ENCODE measurements around the gene COL18A1. TPM values are rescaled to one million over a fixed set of nuclear protein-coding genes. Genes with fewer than 3 reads are reported as not detected.

Gene COL18A1
- total and polyA plus RNA-seq, 2 of the 8 experiments (the other 6 are each of a cell fraction or from before 2014, with no cell fraction given) = 145 to 201 TPM

- no peak overlapping the region for H2AK5ac ChIP-seq (ENCODE audit: low read depth, low read length)
- no peak overlapping the region for H3K27ac ChIP-seq (ENCODE audit: low read depth, low read length)
- H2BK20ac ChIP-seq (ENCODE audit: low read length) = no peak overlapping the region
- no peak overlapping the region for H3K14ac ChIP-seq (ENCODE audit: insufficient read length)
- H4K91ac ChIP-seq (replicated peaks; ENCODE audit: insufficient read length, low read length) = no peak overlapping the region
- 95% methylated on average over 32 of the region's 37 CpGs; no CpG with 5 or more reads in 1 of the 2 experiments for WGBS, 2 experiments (ENCODE audit: extremely low coverage in 1 of 2, insufficient coverage in 1 of 2, insufficient read length in 1 of 2, insufficient replicate concordance in 2 of 2, low coverage in 1 of 2, low lambda C conversion rate in 2 of 2, missing lambda C conversion rate in 1 of 2)
- H2BK15ac ChIP-seq (ENCODE audit: low read length) = no peak overlapping the region
- no peaks in the 10 kb centered on the region for H3K79me2 ChIP-seq (ENCODE audit: control insufficient read depth in 1 of 2, insufficient read depth in 2 of 2, low read length in 2 of 2)
- no peak overlapping the region for H2BK120ac ChIP-seq (replicated peaks; ENCODE audit: low read depth, low read length)
- no peak overlapping the region for H2AFZ ChIP-seq (ENCODE audit: low read length)
- ChIA-PET POLR2A (ENCODE audit: partially characterized antibody) (interaction anchor here (1.1 to 1.6 kb wide), 5 partner anchors 8 to 33 kb away, joined by 3 to 5 read pairs (median 3); no protein-coding TSS in a partner anchor), CTCF (ENCODE audit: partially characterized antibody) (interaction anchor here (0.6 to 1.4 kb wide), 5 partner anchors 30 to 209 kb away, joined by 3 read pairs; no protein-coding TSS in a partner anchor)
- DNase-seq (ENCODE audit: low read depth in 1 of 2, low spot score in 2 of 2) = no peak
- H3K36me3 ChIP-seq (ENCODE audit: control insufficient read depth in 2 of 4, insufficient read depth in 4 of 4, low read length in 3 of 4) = peaks cover 16 to 86% (median 51%) of the 10 kb centered on the region in 4 experiments
- H3K27me3 ChIP-seq (replicated peaks in 1 of 4; ENCODE audit: control insufficient read depth in 3 of 4, extremely low read depth in 1 of 4, insufficient read depth in 3 of 4, low read length in 3 of 4) = no peaks in the 10 kb centered on the region
- H3K4ac ChIP-seq (replicated peaks; ENCODE audit: insufficient read length, low read depth, low read length) = no peak overlapping the region
- H3K23me2 ChIP-seq (ENCODE audit: low read depth, low read length) = peaks cover 6% of the 10 kb centered on the region
- H3K23ac ChIP-seq (ENCODE audit: insufficient read length) = no peak overlapping the region
- no peak overlapping the region for H3K9ac ChIP-seq (replicated peaks in 1 of 4; ENCODE audit: extremely low read depth in 1 of 4, low read depth in 3 of 4, low read length in 3 of 4)
- no peaks in the 10 kb centered on the region for H3K4me1 ChIP-seq (replicated peaks in 1 of 4; ENCODE audit: control insufficient read depth in 3 of 4, insufficient read depth in 4 of 4, low read length in 3 of 4)
- H4K8ac ChIP-seq (ENCODE audit: extremely low read depth, insufficient read depth, low read length) = no peak overlapping the region; the same call in 1 of the 2 replicates
- H3K4me2 ChIP-seq (ENCODE audit: insufficient read depth in 1 of 2, low read depth in 2 of 2, low read length in 2 of 2) = no peak overlapping the region
- H3K56ac ChIP-seq (replicated peaks; ENCODE audit: insufficient read length, low read depth, low read length) = no peak overlapping the region
- no peak for FAIRE-seq
- peaks cover 3 to 4% of the 10 kb centered on the region in 2 experiments; a peak in 2 of 4 replicates for H3K9me3 ChIP-seq (ENCODE audit: insufficient read depth in 2 of 2, low read depth in 1 of 2, low read length in 1 of 2)
- H3K4me3 ChIP-seq (ENCODE audit: extremely low read depth in 1 of 4, insufficient read depth in 2 of 4, low read depth in 3 of 4, low read length in 4 of 4) = no peak overlapping the region
- peak overlapping the region; percentile 9; the same call in 1 of the 2 replicates for H2BK5ac ChIP-seq (ENCODE audit: low read depth, low read length)
- no peak overlapping the region for H3K18ac ChIP-seq (ENCODE audit: extremely low read depth, low read length)
- H4K5ac ChIP-seq (ENCODE audit: insufficient read length, low read depth, low read length) = no peak overlapping the region
- peaks cover 2% of the 10 kb centered on the region; the same call in 1 of the 2 replicates for H3K79me1 ChIP-seq (ENCODE audit: low read depth, low read length)
- peaks cover 8 to 25% of the 10 kb centered on the region in 2 experiments for H4K20me1 ChIP-seq (replicated peaks in 1 of 2; ENCODE audit: control insufficient read depth in 1 of 2, insufficient read depth in 2 of 2, low read length in 2 of 2)
- H2BK12ac ChIP-seq (ENCODE audit: low read depth, low read length) = peak overlapping the region; percentile 84; the same call in 1 of the 2 replicates
- TF ChIP-seq CREB1 (IDR thresholded peaks at IDR 0.05) (no peak), SAP30 (IDR thresholded peaks at IDR 0.05; ENCODE audit: insufficient read depth, insufficient replicate concordance, low read length) (no peak), ZNF274 (IDR thresholded peaks at IDR 0.05; ENCODE audit: borderline replicate concordance, extremely low read depth, low read length) (no peak), POLR2AphosphoS5 (IDR thresholded peaks at IDR 0.05; ENCODE audit: low read depth, low read length) (no peak), ATF3 (IDR thresholded peaks at IDR 0.05; ENCODE audit: insufficient read depth, low read depth, low read length) (no peak), BCL11A (IDR thresholded peaks at IDR 0.05; ENCODE audit: low read depth in 2 of 2, low read length in 2 of 2) (no peak), FOSL1 (IDR thresholded peaks at IDR 0.05; ENCODE audit: insufficient read depth, low read depth, low read length) (no peak)
Observed at GRCh38 chr21:45479691-45480675, 75.0 kb downstream of the COL18A1 start.

Measured in H1 (cell line).